Activated T-cell treated with anti-CD3 and anti-CD28 coated beads for 24 hours (primary cell): ENCODE measurements around the gene TIMM44.
"Not testable (repeated sequence)": the region's sequence is repeated elsewhere in the genome, so short reads cannot be mapped to it uniquely, and the experiment has no call there.

Experiments used
- DNase-seq: peaks from one replicate; pipeline ENCODE4 v3.0.0-alpha.2; 2020; ENCODE audit warnings: low read depth

Gene TIMM44

DNA sequence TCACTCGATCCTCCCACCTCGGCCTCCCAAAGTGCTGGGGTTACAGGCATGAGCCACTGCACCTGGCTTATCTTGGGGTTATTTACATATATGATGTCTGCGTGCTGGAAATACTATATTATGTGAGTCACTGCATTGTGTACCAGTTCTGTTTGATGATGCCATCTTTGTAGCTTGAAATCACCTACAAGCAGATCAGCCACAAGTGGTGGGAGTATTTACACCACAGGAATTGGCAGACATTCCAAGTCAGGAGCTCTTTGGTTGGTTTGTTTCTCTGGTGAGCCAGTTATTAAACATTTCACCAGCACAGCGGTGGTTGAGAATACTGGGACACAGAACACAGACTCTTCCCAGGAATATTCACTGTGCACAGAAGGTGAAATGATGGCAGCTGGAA is 4.5 kb upstream of the TIMM44 start:
- DNase-seq = no peak

DNA sequence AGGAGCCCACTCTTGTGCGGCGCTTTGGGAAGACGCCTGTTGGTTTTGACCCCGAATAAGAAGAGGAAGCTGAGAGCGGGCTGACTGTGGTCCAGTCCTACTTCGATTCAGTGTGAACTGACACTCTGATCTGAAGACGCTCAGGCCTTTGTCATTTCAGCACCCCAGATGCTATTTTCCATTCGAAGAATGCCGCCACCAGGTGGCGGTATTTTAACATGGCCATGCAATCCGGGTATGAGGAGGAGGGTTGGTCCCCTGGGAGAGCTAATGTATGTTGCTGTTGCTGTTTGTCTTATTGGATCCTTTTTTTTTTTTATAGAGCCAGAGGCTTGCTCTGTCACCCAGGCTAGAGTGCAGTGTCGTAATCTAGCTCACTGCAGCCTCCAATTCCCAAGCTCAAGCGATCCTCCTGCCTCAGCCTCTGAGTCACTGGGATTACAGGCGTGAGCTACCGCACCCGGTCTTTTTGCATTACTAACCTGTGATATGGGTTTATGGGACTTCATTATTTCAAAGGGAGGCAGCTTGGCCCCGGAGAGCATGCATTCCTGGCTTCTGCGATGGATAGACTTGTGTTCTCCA is 803 bp upstream of the TIMM44 start:
- peak; percentile 83 for DNase-seq

DNA sequence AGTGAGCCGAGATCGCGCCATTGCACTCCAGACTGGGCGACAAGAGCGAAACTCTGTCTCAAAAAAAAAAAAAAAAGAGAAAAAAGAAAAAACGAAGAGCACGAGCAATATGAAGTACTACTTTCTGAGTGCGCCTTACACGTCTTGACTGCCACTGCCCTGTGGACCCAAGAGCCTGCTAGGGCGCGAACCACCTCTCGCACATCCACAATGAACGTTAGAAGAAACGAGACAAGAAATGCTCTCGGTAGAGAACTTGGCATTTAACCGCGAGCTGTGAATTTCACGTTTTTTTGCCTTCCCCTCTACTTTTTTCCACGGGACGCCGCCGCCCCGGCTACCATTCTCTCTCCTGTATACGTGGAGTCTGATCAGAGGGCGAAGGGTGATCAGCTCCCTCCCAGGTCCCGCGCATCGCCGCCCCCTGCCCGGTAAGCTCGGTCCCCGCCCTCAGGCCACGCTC is 454 bp downstream of the TIMM44 start:
- no peak for DNase-seq

DNA sequence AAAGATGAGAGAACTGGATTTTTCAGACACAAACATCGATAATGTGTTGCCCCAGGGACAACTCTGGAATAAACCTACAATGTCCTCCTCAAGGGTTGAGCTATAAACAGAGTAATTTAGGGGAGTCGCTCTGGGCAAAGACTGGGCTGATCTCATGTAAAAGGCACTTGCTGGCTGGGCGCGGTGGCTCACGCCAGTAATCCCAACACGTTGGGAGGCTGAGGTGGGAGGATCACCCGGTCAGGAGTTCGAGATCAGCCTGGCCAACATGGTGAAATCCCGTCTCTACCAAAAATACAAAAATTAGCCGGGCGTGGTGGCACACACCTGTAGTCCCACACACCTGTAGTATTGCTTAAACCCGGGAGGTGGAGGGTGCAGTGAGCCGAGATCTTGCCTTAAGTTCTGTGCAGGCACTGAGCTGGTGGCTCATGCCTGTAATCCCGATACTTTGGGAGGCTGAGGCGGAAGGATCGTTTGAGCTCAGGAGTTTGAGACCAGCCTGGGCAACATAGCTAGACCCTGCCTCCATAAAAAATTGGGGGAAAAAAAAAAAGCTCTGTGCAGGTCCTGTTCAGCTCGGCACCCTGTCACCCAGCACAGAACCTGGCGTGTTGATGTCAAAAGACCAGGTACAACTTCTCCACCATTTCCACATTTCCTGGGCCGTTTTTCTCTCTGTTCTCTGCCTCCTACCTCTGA is 1.4 kb downstream of the TIMM44 start:
- DNase-seq = no peak

DNA sequence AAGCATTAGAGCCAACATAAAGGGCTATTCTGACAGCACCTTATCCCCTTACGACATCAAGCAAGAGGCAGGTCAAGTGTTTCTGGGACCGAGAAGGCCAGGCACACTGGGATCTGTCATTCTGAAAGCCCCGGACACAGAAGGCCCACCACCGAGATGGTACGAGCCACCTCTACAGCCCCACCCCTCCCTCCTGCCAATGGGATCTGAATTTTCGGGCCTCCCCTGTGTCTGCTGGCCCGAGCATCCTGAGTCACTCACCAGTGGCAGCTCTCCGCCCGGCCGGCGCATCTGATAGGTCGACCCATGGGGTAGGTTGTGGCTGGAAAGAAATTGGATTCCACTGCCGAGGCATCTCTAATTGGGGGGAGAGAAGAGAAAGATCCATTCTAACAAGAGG is 2.6 kb downstream of the TIMM44 start:
- DNase-seq = no peak

DNA sequence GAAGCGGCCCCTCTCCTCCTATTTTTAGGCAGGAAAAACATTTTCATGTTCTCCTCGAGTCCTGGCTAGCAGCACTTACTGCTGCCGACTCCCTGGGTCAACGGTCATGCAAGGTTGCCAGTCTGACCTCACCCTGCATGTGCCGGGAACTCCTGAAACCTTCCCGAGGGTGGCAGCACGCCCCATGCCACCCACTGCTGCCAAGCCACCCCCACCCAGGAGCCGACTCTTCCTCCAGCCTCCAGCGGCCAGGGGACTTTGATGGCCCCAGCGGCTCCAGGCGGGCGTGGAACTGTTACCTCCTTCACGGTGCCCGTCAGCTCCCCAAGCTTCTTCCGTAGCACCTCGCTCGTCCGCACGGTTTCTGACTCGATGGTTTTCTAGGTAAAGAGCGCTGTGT is 8.7 kb downstream of the TIMM44 start:
- no peak for DNase-seq

DNA sequence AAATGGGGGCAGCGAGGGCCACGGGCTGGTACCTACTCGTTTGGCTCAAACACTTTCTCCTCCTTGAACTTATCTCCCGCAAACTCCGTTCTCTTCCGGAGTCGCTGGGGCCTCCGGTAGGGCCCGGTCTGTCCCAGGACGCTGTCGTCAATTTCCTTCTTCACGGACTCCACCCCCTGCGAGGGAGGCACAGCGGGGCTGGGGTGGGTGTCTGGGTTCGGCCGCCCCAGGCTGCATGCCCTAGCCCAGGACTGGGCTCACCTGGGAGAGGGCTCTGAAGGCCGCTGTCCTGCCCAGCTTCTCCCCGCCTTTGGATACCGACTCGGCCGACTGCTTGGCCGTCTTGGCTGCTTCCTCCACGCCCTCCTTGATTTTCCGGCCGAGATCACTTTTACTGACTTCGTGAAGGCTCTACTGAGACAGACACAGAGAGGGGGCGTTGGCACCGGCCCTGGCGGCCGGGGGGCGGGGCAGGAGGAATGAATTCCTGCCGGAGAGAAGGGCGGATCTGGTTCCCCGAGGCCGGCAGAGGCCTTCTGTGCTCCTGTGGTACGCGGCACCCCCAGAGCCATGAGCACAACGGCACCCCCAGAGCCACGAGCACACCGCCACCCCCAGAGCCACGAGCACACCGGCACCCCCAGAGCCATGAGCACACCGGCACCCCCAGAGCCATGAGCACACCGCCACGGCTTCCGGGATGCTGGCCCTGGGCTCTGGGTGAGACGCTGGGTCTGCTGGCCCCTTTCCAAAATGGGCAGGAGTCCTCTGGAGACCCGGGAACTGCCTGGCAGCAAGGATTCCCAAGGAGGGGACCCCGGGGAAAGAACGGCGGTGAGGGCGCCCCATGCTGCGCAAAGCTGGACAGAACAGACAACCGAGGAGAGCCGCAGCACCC is 9.4 kb downstream of the TIMM44 start:
- no peak for DNase-seq

DNA sequence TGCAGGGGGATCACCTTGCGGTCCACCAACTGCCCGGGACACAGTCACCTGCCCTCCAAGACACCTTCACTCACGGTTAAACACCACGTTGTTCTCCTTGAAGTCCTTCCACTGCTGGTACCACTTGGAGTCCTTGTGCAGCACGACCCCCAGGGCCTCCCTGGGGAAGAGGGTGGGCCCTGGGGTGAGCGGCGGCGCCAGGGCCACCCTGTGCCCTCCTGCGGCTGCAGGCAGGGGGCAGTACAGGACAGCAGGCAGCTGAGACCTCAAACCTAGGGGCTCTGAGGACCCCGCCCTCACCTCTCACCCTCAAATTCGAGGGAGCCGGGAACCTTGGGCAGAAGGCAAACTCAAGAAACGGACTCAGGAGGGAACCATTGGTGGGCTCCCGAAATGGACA is 10.1 kb downstream of the TIMM44 start:
- no peak for DNase-seq

DNA sequence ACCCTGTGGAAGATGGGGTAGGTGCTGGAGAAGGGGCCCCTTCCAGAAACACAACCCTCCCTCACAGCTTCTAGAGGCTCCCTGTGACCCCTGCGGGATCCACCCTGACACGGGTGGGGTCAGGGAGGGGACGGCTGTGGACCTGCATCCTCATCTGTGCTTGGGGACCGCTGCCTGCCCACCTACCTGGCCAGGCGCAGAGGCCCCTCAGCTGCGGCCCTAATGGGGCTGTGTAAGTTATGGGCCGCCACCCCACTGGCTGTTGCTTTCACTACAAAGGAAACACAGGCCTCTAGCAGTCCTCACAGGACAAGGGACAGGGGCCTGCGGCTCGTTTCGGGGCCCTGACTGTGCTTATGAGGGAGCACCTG is 10.6 kb downstream of the TIMM44 start:
- DNase-seq = no peak

DNA sequence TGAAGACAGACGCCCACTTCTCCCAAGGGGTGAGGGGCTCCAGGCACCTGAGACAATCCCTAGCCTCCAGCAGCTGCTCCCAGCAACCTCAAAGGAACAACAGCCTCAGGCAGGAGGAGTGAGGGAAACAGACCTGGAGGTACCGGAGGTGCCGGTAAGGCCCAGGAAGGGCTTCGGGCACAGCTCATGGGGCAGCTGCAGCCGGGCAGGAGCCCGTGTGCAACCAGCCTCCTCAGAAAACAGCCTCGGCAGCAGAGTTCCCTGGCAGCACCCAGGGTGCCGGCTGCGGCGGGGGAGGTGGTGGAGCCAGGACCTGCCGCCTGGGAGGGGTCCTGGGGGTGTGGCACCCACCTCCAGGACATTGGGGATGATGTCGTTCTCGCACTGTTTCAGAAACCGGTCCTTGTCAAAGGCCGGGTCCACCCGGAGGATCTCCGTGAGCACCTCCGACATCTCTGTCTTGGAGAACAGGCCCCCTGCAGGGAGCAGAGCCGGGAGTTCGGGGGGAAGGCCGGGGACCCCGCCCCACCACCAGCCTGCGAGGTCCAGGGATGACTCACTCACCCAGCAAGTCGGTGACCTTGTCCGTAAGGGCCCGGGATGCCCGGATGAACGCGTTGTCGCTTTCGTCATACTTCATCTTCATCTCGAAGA is 11.1 kb downstream of the TIMM44 start:
- DNase-seq = no peak

DNA sequence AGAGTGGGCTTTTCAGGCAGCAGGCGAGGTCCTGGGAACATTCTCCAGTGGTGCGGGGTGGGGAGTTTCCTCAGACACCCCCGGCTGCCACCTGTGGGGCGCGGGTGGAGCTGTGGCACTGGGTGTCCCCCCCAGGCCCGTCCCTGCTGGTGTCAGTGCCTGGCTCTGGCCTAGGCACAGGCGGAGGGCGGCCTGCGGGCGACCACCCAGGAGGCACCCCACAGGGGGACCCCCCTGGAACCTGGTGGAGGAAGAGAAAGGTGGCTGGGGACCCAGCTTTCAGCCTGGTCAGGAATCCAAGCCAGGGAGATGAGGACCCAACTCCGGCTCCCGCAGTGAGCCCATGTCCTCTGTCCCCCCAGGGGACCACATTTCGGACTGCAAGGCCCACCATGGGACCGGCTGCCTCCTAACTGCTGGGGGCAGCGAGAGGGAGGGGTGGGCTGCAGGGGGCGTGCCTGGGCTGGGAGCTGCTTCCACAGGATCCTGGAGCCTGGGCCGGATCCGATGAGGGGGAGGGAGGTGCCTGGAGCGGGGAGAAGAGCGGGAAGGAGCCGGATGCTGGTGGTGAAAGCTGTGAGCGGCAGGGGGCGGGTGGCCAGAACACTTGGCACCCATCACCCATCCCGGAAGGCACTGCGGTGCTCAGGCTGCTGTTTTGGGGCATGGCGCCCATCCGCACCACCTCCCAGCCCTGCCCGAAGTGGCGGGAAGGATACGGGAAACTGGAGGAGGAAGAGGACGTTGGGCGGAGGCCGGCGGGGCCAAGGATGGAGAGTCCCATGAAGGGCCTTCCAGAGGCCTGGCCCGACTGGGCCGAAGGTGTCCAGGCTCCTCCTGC is 12.0 kb downstream of the TIMM44 start:
- no peak for DNase-seq

DNA sequence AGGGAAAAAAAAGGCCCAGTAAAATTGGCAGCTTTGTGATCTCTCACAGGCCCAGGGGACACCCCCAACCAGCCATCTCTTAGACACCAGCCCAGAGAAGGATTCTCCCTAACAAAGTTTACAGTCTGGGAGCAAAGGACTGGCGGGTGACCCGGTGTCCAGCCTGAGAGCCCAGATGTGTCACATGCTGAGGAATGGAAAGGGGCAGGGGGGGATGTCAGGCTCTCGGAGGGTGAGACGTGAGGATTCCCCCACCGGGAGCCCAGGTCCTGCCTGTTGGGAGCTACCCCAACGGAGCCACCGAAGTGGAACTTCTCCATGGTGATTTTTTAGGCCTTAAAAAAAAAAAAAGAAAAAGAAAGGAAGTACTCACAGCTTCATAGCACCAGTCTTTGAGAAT is 12.7 kb downstream of the TIMM44 start:
- DNase-seq = no peak

DNA sequence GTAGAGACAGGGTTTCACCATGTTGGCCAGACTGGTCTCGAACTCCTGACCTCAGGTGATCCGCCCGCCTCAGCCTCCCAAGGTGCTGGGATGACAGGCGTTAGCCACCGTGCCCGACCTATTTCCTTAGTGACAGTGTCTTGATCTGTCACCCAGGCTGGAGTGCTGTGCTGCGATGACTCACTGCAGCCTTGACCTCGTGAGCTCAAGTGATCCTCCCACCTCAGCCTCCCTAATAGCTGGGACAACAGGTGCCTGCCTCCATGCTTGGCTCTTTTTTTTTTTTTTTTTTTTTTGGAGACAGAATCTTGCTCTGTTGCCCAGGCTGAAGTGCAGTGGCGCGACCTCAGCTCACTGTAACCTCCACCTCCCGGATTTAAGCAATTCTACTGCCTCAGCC is 13.4 kb downstream of the TIMM44 start:
- DNase-seq = not testable (repeated sequence)

DNA sequence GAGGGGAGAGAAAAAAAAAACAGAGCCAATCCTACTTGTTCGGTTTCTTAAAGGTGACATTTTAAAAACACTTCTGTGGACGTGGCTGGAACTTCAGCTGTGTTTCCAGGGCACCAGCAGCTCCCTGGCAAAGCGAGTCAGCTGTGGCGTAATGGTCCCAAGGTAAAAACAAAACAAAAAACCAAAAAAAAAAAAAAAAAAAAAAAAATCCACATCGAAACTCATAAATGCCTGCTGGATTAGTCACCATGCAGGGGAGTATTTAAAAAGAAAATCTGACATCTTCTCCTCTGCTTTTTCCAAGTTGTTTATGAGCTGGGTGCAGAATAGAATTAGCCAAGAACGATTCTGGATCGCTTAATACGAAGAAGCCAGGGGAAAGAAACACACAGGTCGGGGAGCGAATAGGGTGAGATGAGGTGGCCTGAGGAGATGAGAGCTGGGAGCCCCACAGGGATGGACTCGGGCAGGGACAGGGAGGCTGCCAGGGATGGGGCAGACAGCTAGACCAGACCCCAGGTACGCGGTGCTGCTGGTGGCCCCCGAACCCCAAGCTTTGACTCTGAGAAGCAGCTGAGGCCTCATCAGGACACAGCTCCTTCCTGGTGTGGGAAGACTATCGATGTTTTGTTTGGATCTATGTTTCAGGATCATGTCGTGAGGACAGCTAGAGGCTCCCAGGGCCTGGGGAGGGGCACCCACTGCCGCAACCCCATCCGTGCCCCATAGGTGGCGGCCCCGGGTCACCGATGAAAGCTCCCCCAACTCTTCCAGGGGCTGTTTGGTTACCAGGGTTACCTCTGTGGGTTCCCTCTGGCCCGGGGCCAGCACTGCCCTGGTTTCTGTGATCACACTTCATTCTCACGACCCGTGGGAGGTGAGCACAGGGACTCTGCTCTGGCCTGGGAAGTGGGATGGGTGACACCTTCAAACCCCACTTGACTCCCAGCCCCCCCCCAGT is 14.4 kb downstream of the TIMM44 start:
- DNase-seq = peak; percentile 44

DNA sequence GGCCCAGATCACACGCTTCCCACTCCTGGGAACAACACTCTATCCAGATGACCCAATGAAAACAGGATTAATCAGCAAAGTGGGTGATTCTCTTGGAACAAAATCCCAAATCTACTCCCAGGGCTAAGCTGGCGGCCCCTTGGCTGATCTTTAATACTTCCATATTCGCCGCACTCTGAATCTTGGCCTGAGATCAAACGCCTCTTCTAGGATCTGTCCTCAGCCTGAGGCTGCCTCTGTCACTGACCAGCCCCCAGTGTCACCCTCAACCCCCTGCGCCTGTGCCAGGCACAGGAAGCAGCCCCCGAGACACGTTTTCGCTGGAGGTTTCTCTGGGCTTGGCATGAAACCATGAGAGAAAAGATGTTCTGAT is 15.1 kb downstream of the TIMM44 start:
- no peak for DNase-seq

DNA sequence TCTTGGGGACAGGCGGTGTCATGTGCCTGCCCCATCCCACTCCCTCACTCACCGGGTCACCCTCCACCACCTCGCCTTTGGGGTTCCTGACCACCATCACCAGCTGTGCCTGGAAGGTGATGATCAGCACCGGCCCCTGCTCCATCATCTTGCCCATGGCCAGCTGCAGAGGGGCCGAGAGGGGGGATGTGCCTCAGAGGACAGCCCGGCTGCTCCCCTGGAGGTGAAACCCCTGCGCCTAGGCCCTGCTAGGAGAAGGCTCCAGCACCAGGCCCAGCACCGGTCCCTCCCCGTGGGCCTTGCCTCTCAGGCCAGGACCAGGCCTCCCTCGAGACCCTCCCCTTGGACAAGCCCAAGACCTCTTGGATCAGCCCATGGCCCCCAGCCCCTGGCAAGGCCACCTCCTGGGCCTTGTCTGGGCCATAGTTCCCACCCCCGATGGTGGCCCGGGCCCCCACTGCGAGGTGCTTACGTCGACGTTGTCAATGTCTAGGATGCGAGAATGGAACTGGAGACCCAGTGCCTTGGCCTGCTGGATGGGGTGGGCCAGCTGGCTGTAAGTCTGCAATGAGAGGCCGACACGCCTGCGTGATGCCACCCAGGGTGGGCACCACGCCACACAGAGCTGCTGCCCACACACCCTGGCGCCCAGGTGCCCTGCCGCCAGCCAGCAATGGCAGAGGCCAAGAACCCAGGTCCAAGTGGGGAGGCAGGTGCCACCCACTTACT is 15.7 kb downstream of the TIMM44 start:
- no peak for DNase-seq

DNA sequence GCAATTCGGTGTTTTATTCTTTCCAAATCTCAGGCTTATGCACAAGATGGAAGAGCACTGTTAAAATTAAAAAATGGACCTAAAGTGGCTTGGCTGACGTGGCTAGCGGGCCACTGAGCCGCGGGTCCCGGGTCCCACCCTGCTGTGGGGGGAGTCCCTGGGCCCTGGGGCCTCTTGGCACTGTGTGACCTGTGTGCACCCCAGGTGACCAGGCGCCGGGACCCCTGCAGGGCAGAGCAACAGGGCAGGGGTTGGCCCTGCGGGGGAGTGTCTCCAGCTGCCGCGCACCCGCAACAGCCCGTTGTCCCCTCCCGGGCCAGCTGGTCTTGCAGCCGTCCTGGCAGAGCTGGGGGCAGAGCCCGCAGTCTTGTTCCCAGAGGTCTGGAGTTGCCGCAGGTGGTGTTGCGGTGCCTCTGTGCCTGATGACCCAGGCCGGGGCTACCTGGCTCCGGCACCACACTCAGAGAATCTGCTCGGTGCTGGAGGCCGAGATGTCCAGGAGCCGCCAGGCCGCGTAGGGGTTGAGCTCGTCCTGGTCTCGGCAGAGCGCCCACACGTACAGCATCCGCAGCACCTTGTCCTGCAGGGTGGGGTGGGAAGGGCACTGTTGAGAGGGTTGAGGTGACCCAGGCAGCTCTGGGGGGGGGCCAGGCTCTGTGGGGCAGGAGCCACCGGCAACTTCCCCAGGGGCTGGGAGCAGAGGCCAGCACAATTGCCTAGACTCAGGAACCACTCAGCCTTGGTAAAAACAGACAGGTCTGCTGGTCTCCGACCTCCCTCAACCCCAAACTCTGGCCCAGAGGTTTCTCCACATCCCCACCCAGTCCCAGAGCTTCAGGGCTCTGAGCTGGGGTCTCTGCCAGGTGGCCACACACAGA is 16.5 kb downstream of the TIMM44 start:
- DNase-seq = no peak

DNA sequence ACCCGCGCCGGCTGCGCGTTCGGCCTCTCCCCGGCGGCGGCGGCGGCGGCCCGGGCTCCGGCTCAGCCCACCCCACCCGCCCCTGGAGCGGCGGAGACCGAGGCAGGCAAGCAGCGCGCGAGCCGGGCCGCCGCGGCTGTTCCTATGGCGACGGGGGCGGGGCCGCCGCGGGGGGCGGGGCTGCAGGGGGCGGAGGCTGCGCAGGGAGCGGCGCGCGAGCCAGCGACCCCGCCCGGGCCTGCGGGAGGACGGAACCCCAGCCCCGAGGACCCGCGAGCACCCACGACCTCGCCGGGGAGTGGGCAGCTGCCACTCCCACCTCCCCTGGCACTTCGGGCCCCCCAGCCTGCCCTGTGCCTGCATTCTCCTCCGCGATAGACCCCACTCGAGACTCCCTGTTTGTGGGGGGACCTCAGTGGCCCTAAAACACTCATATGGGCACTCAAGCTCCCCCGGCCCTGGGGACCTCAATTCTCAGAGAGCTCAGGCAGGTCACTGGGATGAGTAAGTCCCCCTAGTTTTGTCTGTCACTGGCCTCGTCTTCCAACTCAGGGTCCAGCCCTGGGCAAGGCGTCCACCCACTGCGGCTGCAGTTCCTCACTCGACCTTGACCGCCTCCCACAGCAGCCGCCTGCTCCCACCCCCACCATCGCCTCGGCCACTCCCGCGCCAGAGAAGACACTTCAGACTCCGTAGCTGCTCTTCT is 17.3 kb downstream of the TIMM44 start, which contains the start of gene CTXN1:
Gene CTXN1 (minus strand): TSS at position 115 of the 706 bp plus-strand sequence. CDS start 597 bp downstream, outside the sequence.
- DNase-seq = peak; percentile 70
